ENCODE results near the gene COG3.

The COG3 gene

DNA sequence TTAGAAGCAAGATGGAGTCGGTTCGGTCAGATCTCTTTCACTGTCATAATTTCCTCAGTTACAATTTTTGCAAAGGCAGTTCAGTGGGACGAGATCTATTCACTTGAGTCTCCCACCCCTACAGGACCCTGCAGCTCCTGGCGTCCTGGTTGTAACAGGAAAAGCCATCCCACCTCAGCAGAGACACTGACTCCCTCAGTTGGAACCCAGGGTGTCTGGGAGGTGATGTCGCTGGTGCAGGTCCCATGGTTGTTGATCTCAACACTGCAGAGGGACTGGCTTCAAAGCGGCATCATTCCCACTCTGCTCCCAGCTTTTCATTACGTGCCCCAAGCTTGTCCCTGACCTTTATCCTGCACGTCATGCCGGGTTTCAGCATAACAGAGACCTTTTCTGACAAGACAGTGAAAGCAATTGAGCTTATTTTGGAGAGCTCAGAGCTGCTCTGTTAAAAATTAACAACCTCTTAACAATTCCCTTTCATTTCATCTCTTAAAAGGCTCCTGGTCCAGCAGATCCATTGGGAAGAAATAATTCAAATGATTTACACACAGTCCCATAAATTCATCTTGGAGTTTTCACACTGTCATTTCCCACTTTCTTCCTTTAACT is 17.6 kb upstream of the COG3 start:
- no peak for DNase-seq

- no peak for DNase-seq
Observed at GRCh38 chr13:45448965-45449559, 15.7 kb upstream of the COG3 start.

- no peak for DNase-seq
Observed at GRCh38 chr13:45451282-45451681, 13.5 kb upstream of the COG3 start.

- no peak for DNase-seq
Observed at GRCh38 chr13:45454204-45454603, 10.5 kb upstream of the COG3 start.

DNA sequence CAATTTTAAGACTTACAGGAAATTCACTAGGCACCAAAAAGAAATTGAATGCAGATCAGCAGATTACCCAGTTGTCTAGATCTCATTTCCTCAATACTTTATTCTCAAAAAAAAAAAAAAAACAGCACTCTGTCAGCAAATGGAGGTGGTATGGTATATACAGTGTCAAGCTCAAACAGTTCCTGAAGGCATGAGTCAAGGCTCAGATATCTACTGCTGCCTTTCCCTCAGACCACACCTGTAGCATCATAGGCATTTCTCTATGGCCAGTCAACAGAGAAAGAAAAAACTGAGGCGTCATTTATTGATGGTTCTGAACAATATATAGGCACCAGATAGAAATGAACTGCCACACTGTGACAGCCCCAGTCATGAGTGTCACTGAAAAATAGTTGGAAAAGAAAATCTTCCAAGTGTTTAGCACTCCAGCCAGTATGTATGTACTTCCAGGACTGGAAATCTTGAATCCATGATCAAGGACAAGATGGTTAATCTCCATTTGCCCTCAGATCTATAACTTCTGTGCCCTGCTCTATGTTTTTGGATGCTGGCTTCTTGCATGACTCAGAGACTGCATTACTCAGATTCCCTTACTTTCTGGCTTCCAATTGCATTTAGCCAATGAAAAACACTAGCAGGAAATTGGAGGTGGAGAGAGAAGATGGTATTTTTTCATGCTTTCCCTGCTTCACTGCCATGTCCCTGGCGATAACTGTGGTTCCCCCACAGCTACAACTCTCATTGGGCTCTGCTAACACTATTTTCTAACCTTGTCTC is 8.4 kb upstream of the COG3 start:
- no peak for DNase-seq

DNA sequence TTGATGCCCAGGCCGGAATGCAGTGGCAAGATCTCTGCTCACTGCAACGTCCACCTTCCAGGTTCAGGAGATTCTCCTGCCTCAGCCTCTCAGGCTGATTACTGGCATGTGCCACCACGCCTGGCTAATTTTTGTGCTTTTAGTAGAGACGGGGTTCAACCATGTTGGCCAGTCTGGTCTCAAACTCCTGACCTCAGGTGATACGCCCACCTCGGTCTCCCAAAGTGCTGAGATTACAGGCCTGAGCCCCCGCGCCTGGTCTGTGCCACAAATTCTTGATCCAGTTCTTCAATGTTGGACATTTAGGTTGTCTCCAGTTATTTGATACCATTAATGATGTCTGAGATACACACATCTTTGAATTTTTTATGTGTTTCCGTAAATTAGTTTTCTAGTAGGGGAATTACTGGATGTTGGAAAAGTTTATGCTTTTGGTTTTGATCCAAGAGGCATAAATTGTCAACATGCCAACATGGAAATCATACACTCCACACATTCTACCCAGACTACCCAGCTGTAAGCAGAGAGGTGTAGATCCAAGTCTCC is 525 bp upstream of the COG3 start:
- DNase-seq, result no peak

- no peak for DNase-seq
Observed at GRCh38 chr13:45466359-45466758, 1.6 kb downstream of the COG3 start.

GRCh38 chr13:45468635-45469034 is 3.9 kb downstream of the COG3 start:
- DNase-seq, result no peak

- no peak for DNase-seq
Observed at GRCh38 chr13:45472171-45472705, 7.5 kb downstream of the COG3 start.

- DNase-seq, result no peak
Observed at GRCh38 chr13:45473627-45474026, 8.9 kb downstream of the COG3 start.

- DNase-seq, result no peak
Observed at GRCh38 chr13:45474584-45475454, 10.1 kb downstream of the COG3 start.

GRCh38 chr13:45479661-45480060 is 14.9 kb downstream of the COG3 start:
- no peak for DNase-seq

DNA sequence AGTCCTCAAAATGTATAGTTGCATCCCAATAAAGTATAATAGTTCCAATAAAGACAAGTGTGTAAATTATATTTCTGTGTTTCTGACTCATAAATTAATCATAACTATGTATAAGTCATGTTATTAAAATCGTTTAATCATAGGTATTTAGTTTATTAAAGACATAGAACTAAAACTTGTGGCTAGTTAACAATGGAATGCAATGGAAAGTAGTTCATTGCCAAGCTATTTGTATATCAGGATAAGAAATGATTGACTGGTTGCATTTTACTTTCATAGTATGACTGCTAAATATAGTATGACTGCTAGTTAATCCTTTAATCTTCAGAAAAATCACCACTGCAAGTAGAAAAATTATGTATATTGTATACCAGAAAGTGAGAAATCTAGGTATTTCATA is 16.9 kb downstream of the COG3 start:
- DNase-seq, result no peak

- no peak for DNase-seq
Observed at GRCh38 chr13:45482571-45483173, 17.9 kb downstream of the COG3 start.

DNA sequence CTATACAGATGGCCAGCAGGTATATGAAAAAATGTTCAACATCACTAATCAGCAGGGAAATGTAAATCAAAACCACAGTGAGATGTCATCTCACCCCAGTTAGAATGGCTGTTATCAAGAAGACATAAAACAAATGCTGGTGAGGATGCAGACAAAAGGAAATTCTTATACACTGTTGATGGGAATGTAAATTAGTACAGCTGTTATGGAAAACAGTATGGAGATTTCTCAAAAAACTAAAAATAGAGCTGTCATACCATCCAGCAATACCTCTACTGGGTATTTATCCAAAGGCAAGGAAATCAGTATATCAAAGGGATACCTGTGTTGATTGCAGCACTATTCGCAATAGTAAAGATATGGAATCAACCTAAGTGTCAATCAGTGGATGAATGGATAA is 22.9 kb downstream of the COG3 start:
- DNase-seq, result no peak

DNA sequence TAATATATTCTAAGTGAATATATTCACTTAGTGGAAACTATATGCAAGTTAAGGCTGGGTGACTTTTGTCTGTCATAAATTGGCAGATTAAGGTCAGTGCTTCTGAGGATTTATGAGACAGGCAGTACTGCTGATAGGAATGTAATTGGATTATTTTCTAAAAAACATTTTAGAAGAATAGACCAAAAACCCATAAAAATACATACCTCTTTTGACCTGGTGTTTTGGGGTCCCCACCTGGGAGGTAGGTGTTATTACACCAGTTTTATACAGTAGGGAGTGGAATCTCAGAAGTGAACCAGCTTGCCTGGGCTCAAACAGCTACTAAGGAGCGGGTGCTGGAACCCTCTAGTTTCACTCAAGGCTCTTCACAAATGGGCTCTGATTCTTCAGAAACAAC is 25.3 kb downstream of the COG3 start:
- DNase-seq, result no peak

DNA sequence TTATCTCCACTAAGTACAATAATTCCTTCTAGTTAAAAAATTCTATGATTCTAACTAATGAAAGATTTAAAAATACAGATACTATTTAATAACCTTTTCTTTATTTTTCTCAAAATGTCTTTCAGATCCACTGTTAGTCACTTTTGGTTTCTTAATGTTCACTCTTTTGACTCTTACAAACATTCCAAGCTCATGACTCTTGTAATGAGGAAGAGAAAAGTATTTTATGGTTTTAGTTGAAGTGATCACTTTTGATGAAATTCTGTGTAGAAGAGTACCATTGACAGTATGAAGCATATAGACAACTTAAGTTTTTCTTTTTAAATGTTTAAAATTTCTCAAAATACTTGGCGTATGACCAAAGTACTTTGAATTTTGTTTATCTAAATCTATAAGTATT is 27.8 kb downstream of the COG3 start:
- no peak for DNase-seq

GRCh38 chr13:45496942-45497341 is 32.2 kb downstream of the COG3 start:
- DNase-seq, result no peak

DNA sequence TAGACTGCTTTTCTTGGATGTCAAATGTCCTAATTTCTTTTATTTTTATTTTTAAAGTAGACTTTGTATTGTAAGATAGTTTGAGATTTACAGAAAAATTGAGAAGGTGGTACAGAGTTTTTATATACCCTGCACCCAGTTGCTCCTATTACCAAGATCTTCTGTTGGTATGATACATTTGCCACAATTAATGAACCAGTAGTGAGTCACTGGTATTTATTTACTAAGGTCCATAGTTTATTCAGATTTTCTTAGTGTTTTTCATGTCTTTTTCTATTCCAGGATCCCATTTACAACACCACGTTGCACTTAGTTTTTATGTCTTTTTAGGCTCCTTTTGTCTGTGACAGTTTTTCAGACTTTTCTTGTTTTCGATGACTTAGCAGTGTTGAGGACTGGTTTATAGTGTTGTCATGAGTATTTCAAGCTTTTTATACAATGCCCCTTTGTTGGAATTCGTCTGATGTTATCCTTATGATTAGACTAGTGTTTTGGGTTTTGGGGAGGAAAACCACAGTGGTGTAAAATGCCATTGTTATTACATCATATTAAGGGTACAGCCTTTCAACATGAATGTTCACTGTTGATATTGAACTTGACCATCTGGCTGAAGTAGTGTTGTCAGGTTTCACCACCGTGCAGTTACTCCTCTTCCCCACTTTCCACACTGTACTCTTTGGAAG is 35.9 kb downstream of the COG3 start:
- DNase-seq, result no peak

- no peak for DNase-seq
Observed at GRCh38 chr13:45501175-45501526, 36.4 kb downstream of the COG3 start.

- no peak for DNase-seq
Observed at GRCh38 chr13:45503658-45504057, 38.9 kb downstream of the COG3 start.

GRCh38 chr13:45506811-45507210 is 42.1 kb downstream of the COG3 start:
- DNase-seq, result no peak
